DMS153 treated with DMSO at 0.1 percent for 48 hours (cell line): ENCODE measurements around the gene PAPOLA.
A peak's percentile ranks its signal among the peaks of the same experiment; 100 is the strongest.
"Not testable (repeated sequence)": the region's sequence is repeated elsewhere in the genome, so short reads cannot be mapped to it uniquely, and the experiment has no call there.

Experiments used
- DNase-seq: peaks from one replicate; lab custom pipeline; 2025; ENCODE audit not compliant: unreplicated experiment; lab: John Stamatoyannopoulos, UW

The PAPOLA gene

DNA sequence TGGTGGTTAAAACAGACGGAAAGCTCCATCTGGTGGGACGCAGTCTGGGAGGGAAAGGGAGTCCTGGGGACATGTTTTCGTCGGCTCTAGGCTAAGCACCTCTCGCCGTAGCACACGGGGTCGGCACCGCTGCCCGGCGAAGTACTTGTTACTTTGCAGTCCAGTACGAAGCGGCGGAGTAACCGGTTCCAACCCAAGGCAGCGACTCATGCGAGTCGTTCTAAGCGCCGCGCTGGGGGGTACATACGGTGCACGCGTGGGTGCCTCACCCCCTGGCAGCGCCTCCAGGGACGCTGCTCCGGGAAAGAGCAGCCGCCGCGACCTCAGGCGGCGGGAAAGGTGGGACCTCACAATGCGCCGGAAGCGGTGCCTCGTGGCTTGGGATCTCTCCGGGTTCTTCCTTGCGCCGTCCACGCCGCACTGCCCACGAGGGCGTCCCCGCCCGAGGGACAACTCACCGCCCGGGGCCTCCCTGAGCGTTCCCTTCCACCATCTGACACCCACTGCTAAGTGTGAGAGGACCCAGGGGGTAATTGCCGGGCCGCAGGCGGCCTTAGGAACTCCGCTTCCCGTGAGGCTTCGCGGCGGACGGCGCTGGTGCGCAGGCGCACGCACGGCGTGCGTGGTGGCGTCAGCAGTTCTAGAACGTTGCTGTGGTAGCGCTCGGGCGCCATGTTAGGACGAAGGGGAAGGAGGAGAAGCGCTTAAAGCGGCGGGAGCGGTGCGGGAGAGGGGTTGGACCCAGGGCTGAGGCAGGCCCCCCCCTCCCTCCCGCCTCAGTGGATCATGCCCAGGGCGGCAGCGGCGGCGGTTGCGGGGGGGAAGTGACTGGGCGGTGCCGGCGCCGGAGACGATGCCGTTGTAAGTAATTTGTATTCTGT, at the start of gene PAPOLA:
Gene PAPOLA, plus strand, starts transcription at position 643 of the 881 bp plus-strand sequence. Its CDS starts 211 bp downstream, at position 854.
- DNase-seq, result peak; percentile 87

DNA sequence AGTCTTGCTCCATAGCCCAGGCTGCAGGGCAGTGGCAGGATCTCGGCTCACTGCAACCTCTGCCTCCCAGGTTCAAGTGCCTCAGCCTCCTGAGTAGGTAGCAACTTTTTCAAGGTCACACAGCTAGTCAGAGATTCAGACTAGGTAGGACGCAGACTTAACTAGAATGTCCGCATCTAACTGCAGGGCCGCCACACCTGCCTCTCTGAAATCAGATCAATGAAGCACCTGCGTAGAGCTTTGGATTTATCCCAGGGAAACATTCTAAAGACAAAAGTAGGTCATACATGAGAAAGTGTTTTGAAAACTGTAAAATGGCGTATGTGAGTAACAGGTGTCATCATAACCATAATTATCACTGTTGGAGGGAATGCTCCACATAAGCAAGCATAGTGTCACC, 49.5 kb upstream of the PAPOLA start:
- DNase-seq, result no peak

DNA sequence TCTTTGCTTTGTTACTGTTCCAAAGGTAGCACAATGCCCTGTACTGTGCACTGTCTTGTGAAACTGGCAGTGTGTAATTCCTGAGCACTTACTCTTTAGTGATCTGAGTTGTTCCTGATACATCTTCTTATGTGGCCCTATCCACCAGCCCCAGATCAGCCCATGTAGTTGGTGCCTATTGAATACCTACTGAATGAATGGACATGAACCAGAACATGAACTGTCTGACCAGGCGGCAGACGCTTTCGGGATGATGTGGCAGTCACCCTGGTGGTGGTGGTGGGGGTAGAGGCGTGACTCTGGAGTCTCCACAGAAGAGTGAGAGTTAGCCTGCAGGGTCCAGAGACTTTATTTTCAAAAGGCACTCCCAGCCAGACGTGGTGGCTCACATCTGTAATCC, 46.6 kb upstream of the PAPOLA start:
- DNase-seq, result no peak

DNA sequence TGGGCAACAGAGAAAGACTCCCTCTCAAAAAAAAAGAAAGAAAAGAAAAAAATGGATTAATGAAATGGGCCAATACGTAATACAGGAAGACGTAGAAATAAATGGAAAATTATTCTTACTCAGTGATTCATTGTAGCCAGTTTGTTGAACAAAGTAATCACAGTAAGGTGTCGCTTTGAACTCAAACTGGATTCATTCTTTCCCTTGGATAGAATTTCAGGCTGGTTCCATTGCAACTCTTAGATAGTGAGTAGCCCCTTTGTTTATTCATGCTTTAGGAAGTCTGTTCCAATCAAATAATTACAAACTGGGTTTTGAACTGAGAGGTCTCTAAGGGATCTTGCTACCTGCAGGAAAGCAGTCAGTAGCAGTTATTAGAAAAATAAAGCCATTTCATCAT, 42.3 kb upstream of the PAPOLA start:
- DNase-seq, result no peak

DNA sequence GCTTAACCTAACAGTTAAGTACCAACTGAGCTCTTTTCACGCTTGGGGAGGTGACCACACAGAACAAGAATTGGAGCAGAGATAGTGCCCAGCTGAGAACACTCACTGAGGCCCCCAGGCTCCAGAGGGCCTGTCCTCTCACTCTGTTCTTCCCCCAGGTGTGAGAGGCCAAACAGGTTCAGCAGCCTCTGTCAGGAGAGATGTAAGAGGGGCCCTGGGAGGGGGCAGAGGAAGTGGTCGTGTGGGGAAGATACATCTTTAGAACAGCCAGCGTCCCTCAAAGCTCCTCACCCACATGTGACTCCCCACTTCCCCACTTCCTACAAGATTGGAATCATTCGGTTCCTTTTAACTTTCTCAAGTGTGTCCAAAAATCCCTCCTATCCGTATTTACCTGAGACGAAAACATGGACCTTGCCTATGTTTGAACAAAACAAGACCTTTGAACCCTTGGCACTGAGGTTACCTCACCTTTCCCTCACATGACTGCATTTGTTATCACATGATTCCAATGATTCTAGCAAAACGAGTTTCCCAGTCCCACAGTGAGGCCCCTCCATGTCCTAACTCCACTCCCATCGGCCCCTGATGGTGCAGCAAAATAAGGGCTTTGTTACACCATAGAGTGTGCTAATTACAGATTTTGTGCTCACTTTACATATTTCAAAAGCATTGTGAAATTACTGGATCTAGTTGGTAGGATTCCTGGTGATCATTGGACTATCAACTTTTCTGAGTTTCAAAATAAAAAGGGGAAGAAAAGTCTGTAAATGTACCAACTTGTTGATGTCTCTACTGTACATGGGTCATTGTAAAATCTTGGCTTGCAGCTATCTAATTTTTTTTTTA, 40.0 kb upstream of the PAPOLA start:
- no peak for DNase-seq

DNA sequence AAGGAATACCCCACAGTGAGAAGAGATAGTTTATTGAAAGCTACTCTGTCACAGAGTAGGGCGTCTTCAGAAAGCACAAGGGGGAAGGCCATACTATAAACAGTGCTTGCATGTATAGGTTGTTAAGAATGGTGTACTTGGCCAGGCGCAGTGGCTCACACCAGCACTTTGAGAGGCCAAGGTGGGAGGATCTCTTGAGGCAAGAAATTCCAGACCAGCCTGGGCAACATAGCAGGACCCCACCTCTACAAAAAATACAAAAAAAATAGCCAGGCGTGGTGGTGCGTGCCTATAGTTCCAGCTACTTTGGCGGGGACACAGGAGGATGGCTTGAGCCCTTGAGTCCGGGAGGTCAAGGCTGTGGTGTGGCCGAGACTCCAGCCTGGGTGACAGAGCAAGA, 38.0 kb upstream of the PAPOLA start:
- no peak for DNase-seq

DNA sequence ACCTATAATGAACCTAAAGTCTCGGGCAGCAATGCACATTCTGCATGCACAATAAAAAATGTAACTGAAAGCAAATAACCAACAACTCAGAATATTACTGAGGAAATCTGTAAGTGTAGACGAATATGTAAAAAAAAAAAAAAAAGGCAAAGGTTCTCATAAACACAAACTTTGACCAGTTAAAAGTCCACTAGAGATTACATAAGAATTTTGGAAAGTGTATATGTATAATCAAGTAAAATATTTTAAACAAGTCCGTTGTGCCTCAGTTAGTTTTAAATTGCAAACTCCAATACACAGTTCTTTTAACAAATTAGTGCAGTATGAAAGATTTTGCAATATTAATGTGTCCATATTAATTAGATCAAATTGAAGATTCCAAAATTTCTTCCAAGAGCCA, 35.3 kb upstream of the PAPOLA start:
- no peak for DNase-seq

DNA sequence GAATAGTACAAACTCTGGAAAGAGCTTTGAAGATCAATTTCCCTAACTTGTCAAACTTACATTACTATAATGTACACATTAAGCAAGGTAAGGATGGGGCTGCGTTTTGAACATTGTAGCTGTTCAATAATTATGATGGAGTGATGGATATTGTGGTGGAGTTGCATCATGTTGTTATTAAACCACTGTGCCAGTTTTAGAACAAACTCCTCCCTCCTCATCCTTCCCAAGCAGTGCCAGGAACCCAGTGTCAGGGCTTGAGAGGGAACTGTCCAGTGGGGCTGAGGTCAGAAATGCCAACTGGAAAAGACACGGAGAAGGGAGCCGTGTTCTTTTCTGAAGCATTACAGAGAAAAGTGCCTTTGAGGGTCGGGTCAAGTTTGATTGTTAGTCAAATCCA, 31.9 kb upstream of the PAPOLA start:
- DNase-seq, result no peak

DNA sequence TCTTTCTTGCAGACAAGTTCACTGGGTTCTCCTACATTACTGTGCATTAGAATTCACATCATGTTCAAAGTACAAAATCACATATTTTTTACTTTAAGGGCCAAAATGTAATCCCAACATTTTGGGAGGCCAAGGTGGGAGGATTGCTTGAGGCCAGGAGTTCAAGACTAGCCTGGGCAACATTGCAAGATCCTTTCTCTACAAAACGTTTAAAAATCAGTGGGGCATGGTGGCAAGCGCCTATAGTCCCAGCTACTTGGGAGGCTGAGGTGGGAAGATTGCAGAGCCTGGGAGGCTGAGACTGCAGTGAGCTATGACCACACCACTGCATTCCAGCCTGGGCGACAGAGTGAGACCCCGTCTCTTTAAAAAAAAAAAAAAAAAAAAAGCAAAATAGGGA, 31.2 kb upstream of the PAPOLA start:
- DNase-seq, result not testable (repeated sequence)

DNA sequence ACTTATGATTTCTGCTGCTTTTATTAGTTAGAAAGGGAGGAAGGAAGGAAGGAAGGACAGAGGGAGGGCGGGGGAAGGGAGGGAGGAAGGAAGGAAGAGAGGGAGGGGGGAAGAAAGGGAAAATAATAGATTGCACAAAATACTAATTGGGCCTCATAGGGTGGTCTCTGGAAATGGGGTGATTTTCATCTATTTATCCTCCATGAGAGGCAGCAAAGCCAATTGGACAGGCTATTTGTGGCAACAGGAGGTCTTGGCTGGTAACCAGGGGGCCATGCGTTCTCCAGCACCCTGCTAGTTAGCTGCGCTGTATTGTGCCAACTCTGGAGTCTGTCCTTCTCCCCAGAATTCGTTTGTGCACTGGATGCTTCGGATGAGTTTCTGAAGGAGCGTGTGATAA, 24.1 kb upstream of the PAPOLA start:
- no peak for DNase-seq

DNA sequence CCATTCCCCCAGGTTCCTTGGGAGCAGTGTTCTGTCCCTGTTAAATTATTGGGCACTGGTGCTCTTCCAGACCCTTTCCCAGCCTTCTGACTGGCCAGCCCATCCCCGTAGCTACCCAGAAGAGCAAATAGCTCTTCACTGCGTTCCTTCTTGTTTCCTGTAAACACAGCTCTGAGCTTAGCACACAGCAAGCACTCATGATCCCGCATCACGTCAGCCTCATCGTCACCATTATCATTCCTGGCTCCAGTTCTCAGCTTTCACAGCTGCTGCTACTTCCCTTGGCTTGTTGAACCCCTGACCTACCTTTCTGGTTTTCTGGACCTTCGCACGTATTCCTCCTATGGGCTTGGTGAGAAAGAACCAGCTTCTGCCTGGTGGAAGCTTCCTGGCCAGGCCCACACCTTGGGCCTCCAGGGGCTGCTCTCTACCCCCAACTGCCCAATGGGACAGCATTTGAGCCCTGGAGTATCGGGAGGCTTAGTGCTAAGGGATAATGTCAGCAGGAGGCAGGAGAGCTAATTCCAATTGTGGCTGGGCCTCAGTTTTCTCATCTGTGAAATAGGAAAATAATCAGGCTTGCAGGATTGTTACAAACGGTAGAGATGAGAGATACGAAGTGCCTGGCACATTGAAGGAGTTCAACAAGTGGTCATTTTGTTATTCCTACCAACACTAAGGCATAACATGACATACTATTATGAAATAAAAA, 22.6 kb upstream of the PAPOLA start:
- no peak for DNase-seq

DNA sequence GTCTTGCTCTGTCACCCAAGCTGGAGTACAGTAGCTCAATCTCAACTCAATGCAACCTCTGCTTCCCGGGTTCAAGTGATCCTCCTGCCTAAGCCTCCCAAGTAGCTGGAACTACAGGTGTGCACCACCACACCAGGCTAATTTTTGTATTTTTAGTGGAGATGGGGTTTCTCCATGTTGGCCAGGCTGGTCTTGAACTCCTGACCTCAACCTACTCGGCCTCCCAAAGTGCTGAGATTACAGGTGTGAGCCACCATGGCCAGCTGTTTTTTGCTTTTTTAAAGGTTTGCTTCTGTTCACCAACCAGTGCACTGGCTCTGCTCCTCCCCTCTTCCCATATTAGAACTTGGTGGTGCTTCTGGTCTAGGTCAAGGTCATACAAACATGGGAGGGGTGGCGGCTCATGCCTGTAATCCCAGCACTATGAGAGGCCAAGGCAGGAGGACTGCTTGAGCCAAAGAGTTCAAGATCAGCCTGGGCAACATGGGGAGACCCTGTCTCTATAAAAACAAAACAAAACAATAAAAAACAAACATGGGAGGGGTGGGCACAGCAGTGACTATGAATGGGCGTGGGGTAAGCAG, 20.4 kb upstream of the PAPOLA start:
- DNase-seq, result no peak

DNA sequence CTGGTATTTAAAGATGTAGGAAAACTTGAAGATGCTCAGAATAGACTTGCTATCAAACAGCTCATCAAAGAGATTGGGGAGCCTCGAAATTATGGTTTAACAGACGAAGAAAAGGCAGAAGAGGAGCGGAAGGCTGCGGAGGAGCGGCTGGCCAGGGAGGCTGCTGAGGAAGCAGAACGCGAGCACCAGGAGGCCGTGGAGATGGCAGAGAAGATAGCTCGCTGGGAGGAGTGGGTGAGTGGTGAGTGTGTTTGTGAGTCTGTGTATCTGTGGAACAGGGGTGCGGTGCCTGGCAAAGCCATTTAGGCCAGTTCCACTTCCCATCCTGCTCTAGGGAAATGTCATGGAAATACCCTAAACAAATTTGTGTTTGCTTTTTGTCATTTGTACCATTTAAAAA, 19.2 kb upstream of the PAPOLA start:
- no peak for DNase-seq

DNA sequence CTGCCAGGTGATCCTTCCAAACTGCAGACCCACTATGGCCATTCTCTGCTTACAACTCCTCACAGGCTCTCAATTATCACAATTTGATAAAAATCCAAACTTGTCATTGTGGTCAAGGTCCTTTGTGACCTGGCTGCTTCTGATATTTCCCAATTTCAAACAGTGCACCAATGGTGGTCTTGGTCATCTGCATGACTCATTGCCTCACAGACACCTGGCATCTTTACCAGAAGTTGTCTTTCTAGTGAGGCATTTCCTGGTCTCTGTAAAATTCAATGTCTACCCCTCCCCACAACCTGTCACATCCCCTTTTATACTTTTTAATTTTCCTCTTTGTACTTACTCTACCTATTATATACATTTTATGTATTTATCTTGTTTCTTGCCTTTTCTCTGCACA, 17.8 kb upstream of the PAPOLA start:
- DNase-seq, result no peak

DNA sequence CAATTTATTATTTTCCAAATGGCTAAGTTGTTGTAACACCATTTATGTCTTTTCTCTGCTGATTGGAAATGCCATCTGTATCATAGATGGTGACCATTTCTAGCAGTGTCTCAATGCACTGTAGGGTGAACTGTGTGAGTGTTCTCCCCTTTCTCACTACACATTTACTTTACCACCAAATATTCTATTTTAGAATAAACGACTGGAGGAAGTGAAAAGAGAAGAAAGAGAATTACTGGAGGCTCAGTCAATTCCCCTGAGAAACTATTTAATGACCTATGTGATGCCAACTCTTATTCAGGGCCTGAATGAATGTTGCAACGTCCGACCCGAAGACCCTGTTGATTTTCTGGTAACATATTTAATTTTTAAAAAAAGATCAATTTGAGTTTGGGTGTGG, 15.5 kb upstream of the PAPOLA start:
- no peak for DNase-seq

DNA sequence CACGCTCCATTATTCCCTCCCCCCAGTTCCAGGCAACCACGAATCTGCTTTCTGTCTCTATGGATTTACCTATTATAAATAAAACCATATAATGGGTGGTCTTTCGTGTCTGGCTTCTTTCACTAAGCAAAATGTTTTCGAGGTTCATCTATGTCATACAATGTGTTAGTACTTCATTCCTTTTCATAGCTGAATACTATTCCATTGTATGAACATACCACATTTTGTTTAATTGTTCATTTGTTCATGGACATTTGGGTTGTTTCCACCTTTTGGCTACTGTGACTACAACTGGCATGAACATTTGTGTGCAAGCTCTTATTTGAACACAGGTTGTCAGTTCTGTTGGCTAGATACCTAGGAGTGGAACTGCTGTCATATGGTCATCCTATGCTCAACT, 12.9 kb upstream of the PAPOLA start:
- DNase-seq, result no peak

DNA sequence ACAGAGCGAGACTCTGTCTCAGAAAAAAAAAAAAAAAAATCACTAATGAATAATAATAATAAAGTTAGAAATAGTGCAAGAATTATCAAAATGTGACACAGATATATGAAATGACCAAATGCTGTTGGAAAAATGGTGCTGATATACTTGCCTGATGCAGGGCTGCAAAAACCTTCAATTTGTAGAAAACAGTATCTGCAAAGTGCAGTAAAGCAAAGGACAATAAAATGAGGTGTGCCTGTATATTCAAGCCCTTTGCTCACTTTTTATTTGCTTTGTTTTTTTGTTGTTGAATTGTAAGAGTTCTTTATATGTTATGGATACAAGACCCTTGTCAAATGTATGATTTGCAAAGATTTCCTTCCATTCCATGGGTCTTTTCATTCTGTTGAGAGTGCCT, 9.0 kb upstream of the PAPOLA start:
- DNase-seq, result no peak

DNA sequence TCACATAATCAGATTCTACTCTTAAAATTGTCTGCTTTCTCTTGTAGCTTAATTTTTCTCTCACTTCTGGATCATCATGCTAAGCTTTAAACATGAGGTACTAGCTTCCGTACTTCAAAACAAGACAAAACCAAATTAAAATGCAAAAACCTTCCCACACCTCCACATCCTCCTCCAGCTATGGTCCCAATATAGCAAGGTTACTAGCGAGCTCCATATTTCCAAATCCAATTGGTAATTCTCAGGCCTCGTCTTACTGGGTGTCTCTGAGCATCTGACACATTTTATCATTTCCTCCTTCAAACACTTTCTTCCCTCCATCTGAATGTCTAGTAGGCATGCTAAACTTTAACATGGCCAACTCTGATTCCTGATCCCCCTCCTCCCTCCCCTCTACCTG, 7.9 kb upstream of the PAPOLA start:
- no peak for DNase-seq

DNA sequence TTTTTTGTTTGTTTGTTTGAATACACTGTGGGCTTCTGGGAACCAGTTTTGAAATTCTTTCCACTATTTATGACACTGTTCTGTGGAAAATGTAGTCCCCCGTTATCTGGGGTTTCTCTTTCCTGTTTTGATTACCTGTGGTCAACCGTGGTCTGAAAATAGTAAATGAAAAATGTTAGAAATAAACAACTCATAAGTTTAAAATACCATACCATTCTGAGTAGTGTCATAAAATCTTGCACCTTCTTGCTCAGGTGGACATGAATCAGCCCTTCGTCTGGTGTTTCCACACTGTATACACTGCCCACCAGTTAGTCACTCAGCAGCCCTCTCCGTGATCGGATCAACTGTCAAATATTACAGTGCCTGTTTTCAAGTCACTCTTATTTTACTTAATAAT, 5.1 kb upstream of the PAPOLA start:
- DNase-seq, result no peak

DNA sequence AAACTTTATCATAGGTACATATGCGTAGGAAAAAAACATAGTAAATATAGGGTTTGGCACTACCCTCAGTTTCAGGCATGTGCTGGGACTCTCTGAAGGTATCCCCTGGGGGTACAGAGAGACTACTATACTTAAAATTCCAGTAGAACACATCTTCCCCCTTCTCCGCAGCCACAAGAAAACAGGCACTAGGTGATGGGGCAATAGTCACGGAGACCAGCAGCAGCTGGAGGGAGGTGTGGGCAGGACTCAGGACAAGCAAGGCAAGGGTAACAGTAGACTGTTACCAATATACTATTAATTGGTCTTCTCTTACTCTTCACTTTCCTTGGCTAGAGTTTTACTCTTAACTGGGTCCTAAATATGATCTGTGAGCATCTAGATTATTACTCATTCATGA, 4.6 kb upstream of the PAPOLA start:
- DNase-seq, result no peak

DNA sequence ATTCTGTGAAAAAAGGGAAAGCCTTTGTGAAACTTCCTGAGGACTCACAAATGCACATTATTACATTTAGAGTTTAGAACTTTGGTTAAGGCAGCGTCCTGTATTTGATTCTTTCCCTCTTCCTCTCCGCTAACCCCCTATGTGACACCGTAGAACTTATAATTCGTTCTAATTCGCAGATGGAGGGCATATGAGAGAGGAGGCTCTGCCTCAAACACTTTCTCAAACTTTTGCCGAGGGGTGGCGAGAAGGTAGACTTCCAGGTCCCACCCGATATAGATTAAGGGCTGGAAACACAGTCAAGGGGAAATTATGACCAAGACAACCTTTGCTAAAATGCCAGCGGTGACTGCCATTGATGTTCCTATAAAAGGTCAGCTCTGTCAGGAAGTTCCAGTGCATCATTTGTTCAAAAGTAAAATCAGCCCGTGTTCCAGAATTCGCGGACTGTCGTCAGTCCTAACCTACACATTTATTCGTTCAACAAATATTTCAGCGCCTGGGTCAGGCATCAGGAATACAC, 904 bp upstream of the PAPOLA start:
- no peak for DNase-seq
